ENCODE data around the gene DHRS11. TPM values are rescaled to one million over a fixed set of nuclear protein-coding genes. Genes with fewer than 3 reads are reported as not detected.

The DHRS11 gene
- total and polyA plus RNA-seq, 10 of the 15 experiments (the other 5 are each of a cell fraction or from before 2014, with no cell fraction given): 3.4 to 23.0 (median 14.5) TPM

GRCh38 chr17:36544307-36545076, 47.2 kb upstream of the DHRS11 start, which contains the start of gene GGNBP2 (continued):
- TF ChIP-seq PRDM15 (CRISPR knock-in tag; IDR thresholded peaks at IDR 0.05) (no peak), LARP7 (IDR thresholded peaks at IDR 0.05) (peak; percentile 60), CHD2 (IDR thresholded peaks at IDR 0.05; ENCODE audit: borderline replicate concordance, low read depth, low read length) (peak; percentile 97), E2F4 (IDR thresholded peaks at IDR 0.05; ENCODE audit: low read depth, low read length) (0 out of 2 replicates have a peak, but pooled peaks have one; percentile 23), BRCA1 (IDR thresholded peaks at IDR 0.05; ENCODE audit: low read depth, low read length) (peak; percentile 79), POLR2AphosphoS2 (IDR thresholded peaks at IDR 0.05; ENCODE audit: low read depth, low read length) (peak; percentile 56), RB1 (IDR thresholded peaks at IDR 0.05; ENCODE audit: borderline replicate concordance) (no peak; the same call in 1 of the 2 replicates), ZBTB40 (IDR thresholded peaks at IDR 0.05; ENCODE audit: borderline replicate concordance) (no peak), IKZF2 (IDR thresholded peaks at IDR 0.05) (0 out of 4 replicates have a peak, but pooled peaks of 1 of the 2 experiments have one; percentile 8), USF2 (IDR thresholded peaks at IDR 0.05; ENCODE audit: borderline replicate concordance, low read depth, low read length) (no peak), MAX (IDR thresholded peaks at IDR 0.05; ENCODE audit: low read depth, low read length) (no peak; the same call in 1 of the 2 replicates), IRF5 (IDR thresholded peaks at IDR 0.05; ENCODE audit: borderline replicate concordance) (no peak), POU2F2 (IDR thresholded peaks at IDR 0.05; ENCODE audit: borderline replicate concordance, low read depth, low read length) (peak; percentile 21; the same call in 1 of the 3 replicates), RCOR1 (conservative IDR thresholded peaks at IDR 0.05; ENCODE audit: low read depth, low read length) (0 out of 2 replicates have a peak, but pooled peaks have one; percentile 38), NFXL1 (IDR thresholded peaks at IDR 0.05; ENCODE audit: borderline replicate concordance) (no peak), SMARCA5 (IDR thresholded peaks at IDR 0.05) (no peak), TCF12 (IDR thresholded peaks at IDR 0.05; ENCODE audit: low read depth, low read length) (0 out of 2 replicates have a peak, but pooled peaks have one; percentile 35)
